GM19099 (cell line): ENCODE results near the gene DLG1.

Source experiments
- POLR2A ChIP-seq: IDR thresholded peaks from 3 replicates; pipeline ENCODE4 v1.6.1; 2011; ENCODE audit warnings: low read depth; ENCODE audit not compliant: insufficient read length; ENCODE audit errors: extremely low read depth

The DLG1 gene

GRCh38 chr3:197025736-197026480, 272.5 kb downstream of the DLG1 start:
- TF ChIP-seq POLR2A: no peak

- TF ChIP-seq POLR2A: no peak
These were observed 273.3 kb downstream of the DLG1 start for GRCh38 chr3:197024881-197025735.

- no peak for TF ChIP-seq POLR2A
These were observed 274.3 kb downstream of the DLG1 start for GRCh38 chr3:197023998-197024651.

DNA sequence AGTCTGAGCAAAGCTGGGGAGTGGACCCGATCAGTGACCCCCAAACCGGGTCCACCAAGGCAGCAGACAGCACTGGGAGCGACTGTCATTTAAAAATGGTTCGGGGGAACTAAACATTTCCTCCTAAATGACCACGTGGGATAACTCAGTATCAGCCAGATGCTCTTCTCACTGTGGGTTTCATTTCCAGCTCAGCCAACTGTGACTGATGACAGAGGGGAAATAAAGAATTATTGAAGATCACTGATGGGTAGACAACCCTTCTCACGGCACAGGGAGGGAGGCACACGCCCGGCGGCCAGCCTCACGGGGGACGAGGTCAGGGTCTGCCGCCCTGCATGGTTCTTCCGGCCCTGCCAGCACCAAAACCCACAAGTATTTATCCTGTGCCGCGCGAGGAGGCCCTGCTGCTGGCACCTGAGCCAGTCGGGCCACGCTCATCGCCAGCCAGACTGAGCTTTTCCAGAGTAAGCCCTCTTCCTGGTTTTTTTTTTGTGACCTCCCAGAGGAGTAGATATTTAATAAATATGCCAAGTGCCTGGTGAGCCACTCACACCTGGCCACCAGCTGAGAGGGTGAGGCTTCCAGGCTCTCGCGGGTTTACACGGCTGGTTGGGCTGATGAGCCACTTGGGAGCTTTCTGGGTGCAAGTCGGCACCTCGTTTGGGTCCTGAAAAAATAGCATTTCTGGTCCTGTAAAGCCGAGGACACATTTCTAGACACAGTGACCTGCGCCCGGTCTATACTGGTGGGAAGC, 275.0 kb downstream of the DLG1 start:
- TF ChIP-seq POLR2A: no peak

DNA sequence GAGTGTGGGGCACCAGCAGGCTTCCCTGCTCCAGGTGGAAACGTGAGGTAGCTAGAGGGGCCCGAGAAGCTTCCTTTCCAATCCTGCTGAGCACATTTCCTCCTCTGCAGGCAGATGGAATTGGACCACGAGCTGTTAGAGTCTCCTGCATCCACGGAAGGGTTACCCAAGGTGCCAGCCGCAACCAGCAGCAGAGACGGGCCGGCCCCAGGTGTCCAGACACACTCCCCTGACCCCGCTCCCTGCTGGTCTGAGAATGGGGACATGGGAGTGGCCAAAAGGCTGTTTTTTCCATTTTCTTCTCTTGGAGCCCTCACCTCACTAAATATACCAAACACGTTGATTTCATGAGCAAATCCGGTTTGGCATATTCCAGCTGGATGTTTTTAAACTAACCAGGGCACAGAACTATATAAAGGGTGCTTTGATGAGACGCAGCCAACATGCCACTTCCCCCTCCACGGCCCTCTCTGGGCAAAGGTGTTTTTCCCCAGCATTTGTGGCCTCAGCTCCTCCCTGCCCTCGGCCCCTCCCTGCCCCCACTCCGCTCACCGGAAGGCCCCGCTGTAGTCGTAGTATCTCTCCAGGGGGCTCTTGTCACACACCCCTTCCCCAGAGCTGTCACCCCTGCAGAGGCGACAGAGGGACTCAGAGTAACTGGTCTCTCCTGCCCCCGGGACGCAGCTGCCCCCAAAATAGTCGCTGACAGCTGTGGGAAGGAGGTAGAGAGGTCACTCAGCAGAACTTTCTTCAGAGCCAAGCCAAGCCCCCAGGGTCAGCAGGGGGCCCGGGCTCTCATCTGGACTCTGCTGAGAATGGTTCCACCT, 275.8 kb downstream of the DLG1 start:
- peak; percentile 8 for TF ChIP-seq POLR2A

GRCh38 chr3:197021729-197022404, 276.5 kb downstream of the DLG1 start:
- TF ChIP-seq POLR2A: no peak

DNA sequence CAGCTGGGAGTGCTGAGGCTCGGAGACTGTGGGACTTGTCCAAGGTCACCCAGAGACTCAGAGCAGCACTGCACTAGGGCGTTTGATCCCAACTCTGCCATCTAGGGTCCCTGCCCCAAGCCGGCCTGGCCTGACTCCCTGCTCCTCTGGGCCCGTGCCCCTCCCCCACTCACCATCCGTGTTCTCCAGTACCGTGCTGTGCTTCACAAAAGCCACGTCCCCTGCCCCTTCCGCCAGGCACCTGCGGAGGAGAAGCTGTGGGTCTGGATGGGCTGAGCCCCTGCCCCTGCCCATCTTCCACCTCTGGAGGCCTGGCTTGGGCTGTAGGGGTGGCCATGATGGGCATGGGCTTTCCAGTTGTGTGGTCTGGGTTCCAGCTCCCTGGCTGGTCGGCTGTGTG, 277.2 kb downstream of the DLG1 start:
- no peak for TF ChIP-seq POLR2A

DNA sequence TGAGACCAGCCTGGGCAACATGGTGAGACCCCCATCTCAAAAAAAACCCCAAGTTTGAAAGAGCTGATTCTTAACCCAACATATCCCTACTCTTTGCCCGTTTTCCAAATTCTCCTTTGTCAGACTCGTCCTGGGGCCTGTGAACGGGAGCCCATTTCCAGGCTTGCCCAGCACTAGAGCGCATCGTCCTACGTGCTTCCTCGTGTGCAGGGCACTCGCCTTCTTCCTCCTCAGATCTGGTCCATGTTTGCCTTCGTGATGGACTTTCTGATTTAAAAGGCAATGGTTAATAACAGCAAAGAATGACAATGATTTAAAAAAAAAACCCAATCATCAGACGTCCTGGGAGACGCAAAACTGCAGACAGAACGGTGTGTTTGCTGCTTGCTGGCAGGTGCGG, 278.9 kb downstream of the DLG1 start:
- TF ChIP-seq POLR2A: no peak

DNA sequence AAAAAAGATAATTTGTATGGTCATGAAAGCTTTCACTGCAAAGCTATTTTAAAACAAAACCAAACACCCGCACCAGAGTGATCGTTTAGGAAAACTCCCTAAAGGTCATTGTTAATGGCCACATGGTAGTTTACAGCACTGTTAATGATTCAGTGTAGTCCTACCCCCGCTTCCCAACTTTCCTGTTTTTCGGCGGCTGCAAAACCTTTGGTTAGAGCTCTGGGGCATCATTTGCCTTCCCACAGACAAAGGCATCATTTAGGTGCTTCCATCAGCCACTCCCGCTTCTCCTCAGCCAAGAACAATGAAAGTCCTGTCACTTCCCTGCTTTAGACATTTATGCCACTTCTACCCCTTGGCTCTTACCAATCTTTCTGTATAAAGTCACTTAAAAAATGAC, 279.4 kb downstream of the DLG1 start:
- TF ChIP-seq POLR2A: no peak

DNA sequence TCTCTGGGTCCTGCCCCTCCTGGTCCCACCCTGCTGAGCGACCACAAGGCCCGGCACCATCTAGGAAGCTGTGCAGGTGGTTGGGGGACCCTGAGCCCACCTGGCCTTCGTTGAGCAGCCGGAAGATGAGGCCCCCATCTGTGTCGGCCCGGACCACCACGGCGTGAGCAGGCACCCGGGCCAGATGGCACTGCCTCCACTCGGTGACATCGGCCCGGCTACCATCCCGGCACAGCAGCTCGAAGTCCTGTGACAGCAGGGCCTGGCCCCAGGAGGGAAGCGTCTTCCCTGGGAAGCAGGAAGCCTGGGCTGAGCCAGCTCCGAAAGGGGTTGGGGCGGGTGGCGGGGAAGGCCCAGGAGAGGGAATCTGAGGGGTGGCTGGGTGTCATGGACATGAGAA, 281.4 kb downstream of the DLG1 start:
- no peak for TF ChIP-seq POLR2A

DNA sequence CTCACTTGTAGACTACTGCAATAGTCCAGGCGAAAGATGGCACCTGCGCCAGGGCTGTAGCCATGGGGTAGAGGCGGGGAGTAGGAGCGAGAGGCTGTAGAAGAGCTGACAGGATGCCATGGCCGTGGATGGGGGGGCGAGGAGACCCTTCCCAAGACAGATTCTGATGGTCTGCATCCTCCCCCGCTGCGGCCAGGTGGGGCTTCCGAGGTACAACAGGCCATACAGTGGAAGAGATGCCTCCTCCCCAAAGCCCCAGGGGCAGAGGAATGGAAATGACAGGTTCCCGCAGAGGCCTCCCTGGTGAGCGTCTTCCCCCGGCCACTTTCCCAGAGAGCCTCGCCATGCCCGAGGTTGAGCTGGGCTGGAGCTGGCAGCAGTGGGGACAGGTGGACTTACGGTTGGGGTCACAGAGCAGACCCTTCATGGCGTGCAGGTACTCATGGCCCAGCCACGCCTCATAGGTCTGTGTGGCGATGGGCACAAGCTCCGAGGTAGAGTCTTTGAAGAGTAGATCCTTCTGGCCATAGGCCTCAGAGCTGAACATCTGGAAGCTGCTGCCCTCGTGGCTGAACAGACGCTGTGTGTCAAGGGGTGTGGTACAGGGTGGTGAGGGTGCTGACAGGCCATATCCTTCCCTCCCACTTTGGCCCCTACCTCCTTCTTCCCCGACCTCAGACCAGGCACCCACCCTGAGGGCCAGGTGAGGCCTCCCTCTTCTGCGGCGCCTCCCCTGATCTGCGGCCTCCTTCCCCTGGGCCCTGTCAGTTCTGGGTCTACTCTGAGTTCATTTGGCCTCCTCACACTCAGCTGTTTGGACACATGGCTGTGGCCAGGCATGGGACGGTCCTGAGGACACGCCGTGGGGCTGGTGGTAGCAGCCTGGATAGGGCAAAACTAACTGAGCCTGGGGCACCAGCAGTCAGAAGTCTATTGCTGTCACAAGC, 282.3 kb downstream of the DLG1 start:
- no peak for TF ChIP-seq POLR2A

DNA sequence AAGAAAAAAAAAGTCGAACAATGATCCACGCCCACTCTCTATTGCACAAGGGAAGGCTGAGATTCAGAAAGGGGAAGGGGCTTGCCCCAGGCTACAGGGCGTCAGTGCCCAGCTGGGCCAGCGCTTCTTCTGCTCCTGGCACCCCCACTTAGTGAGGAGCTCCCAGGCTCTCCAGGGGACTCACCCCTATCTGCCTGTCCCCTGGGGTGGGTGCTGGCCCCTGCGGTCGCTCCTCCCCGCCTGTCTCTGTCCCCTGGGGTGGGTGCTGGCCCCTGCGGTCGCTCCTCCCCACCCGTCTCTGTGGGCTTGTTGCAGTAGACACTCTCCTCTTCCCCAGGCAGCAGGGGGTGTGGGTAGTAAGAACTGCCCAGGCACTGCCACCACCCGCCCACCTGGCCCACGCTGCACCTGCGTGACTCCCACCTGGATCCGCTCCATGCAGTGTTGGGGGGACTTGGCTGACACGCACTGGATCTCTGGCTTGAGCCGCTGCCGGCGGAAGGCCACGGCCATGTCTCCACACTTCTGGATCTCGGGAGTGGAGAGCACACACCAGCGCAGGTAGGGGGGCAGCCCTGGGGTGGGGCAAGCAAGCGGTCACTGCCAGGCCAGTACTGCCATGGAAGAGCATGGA, 283.4 kb downstream of the DLG1 start:
- no peak for TF ChIP-seq POLR2A
